ENCODE data around the gene MST1R.

- TF ChIP-seq POLR2A (IDR thresholded peaks at IDR 0.05), result no peak
- TF ChIP-seq CTCF (IDR thresholded peaks at IDR 0.05), result no peak
These were observed 6.9 kb upstream of the MST1R start for GRCh38 chr3:49910409-49911123.
